Right forelimb (tissue), 1 donor: ENCODE data around the gene THNSL1.

Experiments
- DNase-seq: peaks from one replicate; pipeline ENCODE4 v3.0.0-alpha.2; 2018

The THNSL1 gene

GRCh38 chr10:25061125-25061524 is 44.7 kb downstream of the THNSL1 start:
- DNase-seq, result no peak

GRCh38 chr10:25061711-25062449 is 45.5 kb downstream of the THNSL1 start:
- DNase-seq, result no peak

- DNase-seq, result no peak
Observed at GRCh38 chr10:25063157-25063556, 46.7 kb downstream of the THNSL1 start.

- no peak for DNase-seq
Observed at GRCh38 chr10:25063644-25064043, 47.2 kb downstream of the THNSL1 start.

- no peak for DNase-seq
Observed at GRCh38 chr10:25064401-25064800, 48.0 kb downstream of the THNSL1 start.

GRCh38 chr10:25065761-25066476 is 49.5 kb downstream of the THNSL1 start:
- no peak for DNase-seq

- no peak for DNase-seq
Observed at GRCh38 chr10:25068152-25069058, 52.0 kb downstream of the THNSL1 start.

- DNase-seq, result no peak
Observed at GRCh38 chr10:25071227-25071626, 54.8 kb downstream of the THNSL1 start.

GRCh38 chr10:25072786-25073185 is 56.4 kb downstream of the THNSL1 start:
- DNase-seq, result no peak

- DNase-seq, result no peak
Observed at GRCh38 chr10:25075825-25076224, 59.4 kb downstream of the THNSL1 start.
